SU-DHL-6 (cell line): ENCODE results near the gene GATD1.

Experiments used
- H2AFZ ChIP-seq: fragments of 200-600 bp; sonication (generic); 2 replicates; pipeline ENCODE4 v1.6.1; 2014; ENCODE audit warnings: low read depth, mild to moderate bottlenecking, moderate library complexity, mixed read lengths, antibody characterized with exemption, low read length; ENCODE audit not compliant: severe bottlenecking
- H3F3A ChIP-seq: fragments of 200-600 bp; shearing (Covaris generic); 2 replicates; pipeline ENCODE4 v1.6.0; 2016; ENCODE audit warnings: antibody characterized with exemption, mild to moderate bottlenecking; ENCODE audit not compliant: insufficient read depth
- H3K27ac ChIP-seq: fragments of 200-600 bp; sonication (generic); 2 replicates; pipeline ENCODE4 v1.5.1; 2016; ENCODE audit warnings: low read depth, mild to moderate bottlenecking, low read length, moderate library complexity, mixed read lengths
- H3K27me3 ChIP-seq: fragments of 200-600 bp; sonication (generic), shearing (Covaris generic); 2 replicates; pipeline ENCODE4 v1.6.0; 2014; ENCODE audit warnings: mild to moderate bottlenecking, low read length
- H3K36me3 ChIP-seq: fragments of 200-600 bp; sonication (generic); 2 replicates; pipeline ENCODE4 v1.6.1; 2014; ENCODE audit warnings: mild to moderate bottlenecking, low read length, mixed read lengths
- H3K4me2 ChIP-seq: fragments of 300-600, 200-600 bp; shearing (Covaris generic), sonication (generic); 2 replicates; pipeline ENCODE4 v1.6.0; 2014; ENCODE audit warnings: low read length, low read depth, mild to moderate bottlenecking; ENCODE audit not compliant: poor library complexity, severe bottlenecking
- H3K4me3 ChIP-seq: fragments of 200-600 bp; sonication (generic); 2 replicates; pipeline ENCODE4 v1.5.1; 2014; ENCODE audit warnings: antibody characterized with exemption, low read length, mild to moderate bottlenecking, mixed read lengths; ENCODE audit not compliant: insufficient read depth, poor library complexity, severe bottlenecking
- H3K79me2 ChIP-seq: fragments of 200-600 bp; sonication (generic); 2 replicates; pipeline ENCODE4 v1.6.1; 2014; ENCODE audit warnings: mild to moderate bottlenecking, low read length, moderate library complexity; ENCODE audit not compliant: insufficient read depth
- H3K9ac ChIP-seq: fragments of 200-600 bp; sonication (generic); 2 replicates; pipeline ENCODE4 v1.7.0; 2014; ENCODE audit warnings: mild to moderate bottlenecking, low read length
- H3K9me2 ChIP-seq: fragments of 200-600 bp; sonication (generic); replicated peaks from 2 replicates; pipeline ENCODE4 v1.6.1; 2014; ENCODE audit warnings: low read length; ENCODE audit not compliant: insufficient read depth
- H3K9me3 ChIP-seq: fragments of 200-600 bp; sonication (generic); 2 replicates; pipeline ENCODE4 v1.6.1; 2014; ENCODE audit warnings: low read length, mixed read lengths; ENCODE audit not compliant: insufficient read depth
- H4K20me1 ChIP-seq: fragments of 200-600 bp; sonication (generic); 2 replicates; pipeline ENCODE4 v1.6.1; 2014; ENCODE audit warnings: low read depth, mild to moderate bottlenecking, antibody characterized with exemption, low read length, moderate library complexity, mixed read lengths
- EZH2phosphoT487 ChIP-seq: fragments of 200-600 bp; sonication (generic), shearing (Covaris generic); conservative IDR thresholded peaks from 2 replicates; pipeline ENCODE4 v1.6.1; 2018; ENCODE audit warnings: mild to moderate bottlenecking, antibody characterized with exemption, low read length, moderate library complexity, mixed read lengths
- TF ChIP-seq, protein P1 (sequence below): fragments of 200-600 bp; sonication (generic); IDR thresholded peaks from one replicate; pipeline ENCODE4 v1.5.1; 2017; ENCODE audit warnings: antibody characterized with exemption, mild to moderate bottlenecking, low read length, moderate library complexity; ENCODE audit not compliant: insufficient read depth, poor library complexity, severe bottlenecking

Gene GATD1

GRCh38 chr11:788009-788640 lies 10.8 kb upstream of the GATD1 start:
- H4K20me1 ChIP-seq = no peaks in the 10 kb centered on the region
- no peak overlapping the region for H3K27ac ChIP-seq
- TF ChIP-seq EZH2phosphoT487 = no peak
- TF ChIP-seq, protein P1, sequence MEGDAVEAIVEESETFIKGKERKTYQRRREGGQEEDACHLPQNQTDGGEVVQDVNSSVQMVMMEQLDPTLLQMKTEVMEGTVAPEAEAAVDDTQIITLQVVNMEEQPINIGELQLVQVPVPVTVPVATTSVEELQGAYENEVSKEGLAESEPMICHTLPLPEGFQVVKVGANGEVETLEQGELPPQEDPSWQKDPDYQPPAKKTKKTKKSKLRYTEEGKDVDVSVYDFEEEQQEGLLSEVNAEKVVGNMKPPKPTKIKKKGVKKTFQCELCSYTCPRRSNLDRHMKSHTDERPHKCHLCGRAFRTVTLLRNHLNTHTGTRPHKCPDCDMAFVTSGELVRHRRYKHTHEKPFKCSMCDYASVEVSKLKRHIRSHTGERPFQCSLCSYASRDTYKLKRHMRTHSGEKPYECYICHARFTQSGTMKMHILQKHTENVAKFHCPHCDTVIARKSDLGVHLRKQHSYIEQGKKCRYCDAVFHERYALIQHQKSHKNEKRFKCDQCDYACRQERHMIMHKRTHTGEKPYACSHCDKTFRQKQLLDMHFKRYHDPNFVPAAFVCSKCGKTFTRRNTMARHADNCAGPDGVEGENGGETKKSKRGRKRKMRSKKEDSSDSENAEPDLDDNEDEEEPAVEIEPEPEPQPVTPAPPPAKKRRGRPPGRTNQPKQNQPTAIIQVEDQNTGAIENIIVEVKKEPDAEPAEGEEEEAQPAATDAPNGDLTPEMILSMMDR = peak; percentile 16
- no peaks in the 10 kb centered on the region for H3K9me3 ChIP-seq
- H3K27me3 ChIP-seq = no peaks in the 10 kb centered on the region
- no peak overlapping the region for H3K4me3 ChIP-seq
- peaks cover 6% of the 10 kb centered on the region; the same call in 1 of the 2 replicates for H3F3A ChIP-seq
- no peaks in the 10 kb centered on the region for H3K79me2 ChIP-seq
- H2AFZ ChIP-seq = no peak overlapping the region
- no peak overlapping the region for H3K9ac ChIP-seq
- no peak overlapping the region for H3K4me2 ChIP-seq
- no peaks in the 10 kb centered on the region for H3K9me2 ChIP-seq
- H3K36me3 ChIP-seq = no peaks in the 10 kb centered on the region

- Histone ChIP-seq H3K4me3 (no peak overlapping the region), H3K79me2 (no peaks in the 10 kb centered on the region), H3K27me3 (no peaks in the 10 kb centered on the region), H4K20me1 (no peaks in the 10 kb centered on the region), H3K36me3 (no peaks in the 10 kb centered on the region), H2AFZ (no peak overlapping the region), H3K9ac (no peak overlapping the region), H3K4me2 (no peak overlapping the region), H3K9me3 (no peaks in the 10 kb centered on the region), H3F3A (peaks cover 6% of the 10 kb centered on the region; the same call in 1 of the 2 replicates), H3K9me2 (no peaks in the 10 kb centered on the region), H3K27ac (no peak overlapping the region)
- TF ChIP-seq EZH2phosphoT487 = no peak
- TF ChIP-seq, protein P1 = no peak
Observed at GRCh38 chr11:787084-787675, 9.9 kb upstream of the GATD1 start.

GRCh38 chr11:786235-787083 lies 9.2 kb upstream of the GATD1 start:
- no peak overlapping the region for H3K27ac ChIP-seq
- H3K9me3 ChIP-seq = no peaks in the 10 kb centered on the region
- H3K79me2 ChIP-seq = no peaks in the 10 kb centered on the region
- no peak overlapping the region for H3K4me2 ChIP-seq
- H3K9me2 ChIP-seq = no peaks in the 10 kb centered on the region
- no peaks in the 10 kb centered on the region for H3K36me3 ChIP-seq
- no peaks in the 10 kb centered on the region for H3K27me3 ChIP-seq
- no peak for TF ChIP-seq EZH2phosphoT487
- TF ChIP-seq, protein P1 = no peak
- no peaks in the 10 kb centered on the region for H4K20me1 ChIP-seq
- no peak overlapping the region for H3K9ac ChIP-seq
- peaks cover 6% of the 10 kb centered on the region; the same call in 1 of the 2 replicates for H3F3A ChIP-seq
- H3K4me3 ChIP-seq = no peak overlapping the region
- H2AFZ ChIP-seq = no peak overlapping the region
